OCI-LY3 (cell line): ENCODE data around the gene PRR14.

ENCODE experiments used
- EZH2phosphoT487 ChIP-seq: fragments of 200-600 bp; shearing (Covaris generic); IDR thresholded peaks from 2 replicates; pipeline ENCODE4 v1.6.1; 2018; ENCODE audit warnings: antibody characterized with exemption, mixed run types, low read depth
- TF ChIP-seq, protein P1 (sequence below): fragments of 200-600, 300-600 bp; sonication (generic); IDR thresholded peaks from 2 replicates; pipeline ENCODE4 v1.5.1; 2014; ENCODE audit warnings: antibody characterized with exemption, low read length, low read depth

DNA sequence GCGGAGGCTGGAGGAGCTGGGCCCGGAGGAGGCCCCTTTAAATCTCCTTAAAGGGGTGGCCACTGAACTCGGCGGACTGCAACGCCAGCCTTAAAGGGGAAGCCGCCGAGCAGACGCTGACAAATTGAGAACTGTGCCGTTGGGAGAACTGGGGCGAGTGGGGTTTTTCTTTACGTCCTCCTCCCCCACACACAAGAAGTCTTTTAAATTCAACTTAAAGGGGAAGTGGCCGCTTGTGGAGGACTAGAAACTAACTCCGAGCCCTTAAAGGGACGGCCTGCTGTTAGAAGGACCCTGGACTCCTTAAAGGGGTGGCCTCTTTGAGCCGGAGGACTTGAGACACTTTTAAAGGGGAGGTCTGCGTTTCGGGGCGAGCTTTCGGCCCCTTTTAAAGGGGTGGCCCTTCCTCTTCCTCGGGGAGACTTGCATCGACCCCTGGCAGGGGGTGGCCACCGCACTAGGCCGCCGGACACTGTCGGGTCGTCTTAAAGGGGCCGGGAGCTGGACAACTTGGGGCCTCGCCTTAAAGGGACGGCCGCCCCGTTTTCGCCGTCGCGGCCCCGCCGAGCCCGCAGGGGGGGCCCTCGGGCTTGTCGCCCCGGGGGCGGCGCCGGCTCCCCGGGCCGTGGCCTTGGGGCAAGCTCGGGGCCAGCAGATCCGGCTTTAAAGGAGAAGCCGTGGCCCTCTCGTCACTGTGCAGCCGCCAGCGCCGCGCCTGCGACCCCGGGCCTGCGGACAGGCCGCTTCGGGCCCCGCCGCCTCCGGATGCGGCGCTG is 8.2 kb downstream of the PRR14 start:
- TF ChIP-seq, protein P1, sequence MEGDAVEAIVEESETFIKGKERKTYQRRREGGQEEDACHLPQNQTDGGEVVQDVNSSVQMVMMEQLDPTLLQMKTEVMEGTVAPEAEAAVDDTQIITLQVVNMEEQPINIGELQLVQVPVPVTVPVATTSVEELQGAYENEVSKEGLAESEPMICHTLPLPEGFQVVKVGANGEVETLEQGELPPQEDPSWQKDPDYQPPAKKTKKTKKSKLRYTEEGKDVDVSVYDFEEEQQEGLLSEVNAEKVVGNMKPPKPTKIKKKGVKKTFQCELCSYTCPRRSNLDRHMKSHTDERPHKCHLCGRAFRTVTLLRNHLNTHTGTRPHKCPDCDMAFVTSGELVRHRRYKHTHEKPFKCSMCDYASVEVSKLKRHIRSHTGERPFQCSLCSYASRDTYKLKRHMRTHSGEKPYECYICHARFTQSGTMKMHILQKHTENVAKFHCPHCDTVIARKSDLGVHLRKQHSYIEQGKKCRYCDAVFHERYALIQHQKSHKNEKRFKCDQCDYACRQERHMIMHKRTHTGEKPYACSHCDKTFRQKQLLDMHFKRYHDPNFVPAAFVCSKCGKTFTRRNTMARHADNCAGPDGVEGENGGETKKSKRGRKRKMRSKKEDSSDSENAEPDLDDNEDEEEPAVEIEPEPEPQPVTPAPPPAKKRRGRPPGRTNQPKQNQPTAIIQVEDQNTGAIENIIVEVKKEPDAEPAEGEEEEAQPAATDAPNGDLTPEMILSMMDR = peak; percentile 35
- TF ChIP-seq EZH2phosphoT487 = no peak
